Measurements from ENCODE around the gene GBP7.

GBP7 gene

DNA sequence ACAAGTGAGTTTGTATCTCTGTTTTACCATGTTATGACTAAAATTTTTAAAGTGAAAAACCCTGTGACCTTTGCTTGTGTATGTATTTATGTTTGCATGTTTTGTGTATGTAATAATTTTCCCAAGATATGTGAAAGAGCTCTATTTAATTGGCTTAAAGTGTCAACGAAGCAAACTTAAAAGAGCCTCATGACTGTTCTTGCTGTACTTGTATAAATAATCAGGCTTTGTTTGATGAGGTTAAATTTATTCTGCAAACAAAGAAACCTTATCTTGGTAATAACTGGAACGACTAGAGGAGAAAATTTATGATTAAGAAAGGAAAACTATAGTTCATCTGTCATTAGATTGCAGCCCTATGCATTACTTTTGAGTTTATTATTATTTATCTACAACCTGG lies 6.6 kb downstream of the GBP7 start:
- Histone ChIP-seq H3K4me3 (ENCODE audit: low read length, poor library complexity, severe bottlenecking) (no peak overlapping the region), H3K9ac (ENCODE audit: low read depth, low read length, poor library complexity, severe bottlenecking) (no peak overlapping the region), H3K9me3 (ENCODE audit: insufficient read depth, low read depth, low read length) (no peaks in the 10 kb centered on the region), H3K27me3 (ENCODE audit: insufficient read depth, low read length, poor library complexity, severe bottlenecking) (no peaks in the 10 kb centered on the region), H3K4me1 (ENCODE audit: insufficient read depth, low read length, poor library complexity, severe bottlenecking) (no peaks in the 10 kb centered on the region), H3K79me2 (ENCODE audit: insufficient read depth, low read length) (no peaks in the 10 kb centered on the region), H2AFZ (ENCODE audit: low read length) (no peak overlapping the region), H4K20me1 (ENCODE audit: insufficient read depth, low read length, poor library complexity, severe bottlenecking) (no peaks in the 10 kb centered on the region), H3K4me2 (ENCODE audit: low read depth, low read length, poor library complexity, severe bottlenecking) (no peak overlapping the region), H3F3A (ENCODE audit: low read depth) (no peaks in the 10 kb centered on the region), H3K9me2 (replicated peaks; ENCODE audit: low read depth, low read length) (no peaks in the 10 kb centered on the region), H3K36me3 (ENCODE audit: insufficient read depth, low read length) (no peaks in the 10 kb centered on the region)
- TF ChIP-seq, protein P1, sequence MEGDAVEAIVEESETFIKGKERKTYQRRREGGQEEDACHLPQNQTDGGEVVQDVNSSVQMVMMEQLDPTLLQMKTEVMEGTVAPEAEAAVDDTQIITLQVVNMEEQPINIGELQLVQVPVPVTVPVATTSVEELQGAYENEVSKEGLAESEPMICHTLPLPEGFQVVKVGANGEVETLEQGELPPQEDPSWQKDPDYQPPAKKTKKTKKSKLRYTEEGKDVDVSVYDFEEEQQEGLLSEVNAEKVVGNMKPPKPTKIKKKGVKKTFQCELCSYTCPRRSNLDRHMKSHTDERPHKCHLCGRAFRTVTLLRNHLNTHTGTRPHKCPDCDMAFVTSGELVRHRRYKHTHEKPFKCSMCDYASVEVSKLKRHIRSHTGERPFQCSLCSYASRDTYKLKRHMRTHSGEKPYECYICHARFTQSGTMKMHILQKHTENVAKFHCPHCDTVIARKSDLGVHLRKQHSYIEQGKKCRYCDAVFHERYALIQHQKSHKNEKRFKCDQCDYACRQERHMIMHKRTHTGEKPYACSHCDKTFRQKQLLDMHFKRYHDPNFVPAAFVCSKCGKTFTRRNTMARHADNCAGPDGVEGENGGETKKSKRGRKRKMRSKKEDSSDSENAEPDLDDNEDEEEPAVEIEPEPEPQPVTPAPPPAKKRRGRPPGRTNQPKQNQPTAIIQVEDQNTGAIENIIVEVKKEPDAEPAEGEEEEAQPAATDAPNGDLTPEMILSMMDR (conservative IDR thresholded peaks at IDR 0.05; ENCODE audit: low read length): no peak
- TF ChIP-seq EZH2phosphoT487 (IDR thresholded peaks at IDR 0.05; ENCODE audit: borderline replicate concordance): no peak

DNA sequence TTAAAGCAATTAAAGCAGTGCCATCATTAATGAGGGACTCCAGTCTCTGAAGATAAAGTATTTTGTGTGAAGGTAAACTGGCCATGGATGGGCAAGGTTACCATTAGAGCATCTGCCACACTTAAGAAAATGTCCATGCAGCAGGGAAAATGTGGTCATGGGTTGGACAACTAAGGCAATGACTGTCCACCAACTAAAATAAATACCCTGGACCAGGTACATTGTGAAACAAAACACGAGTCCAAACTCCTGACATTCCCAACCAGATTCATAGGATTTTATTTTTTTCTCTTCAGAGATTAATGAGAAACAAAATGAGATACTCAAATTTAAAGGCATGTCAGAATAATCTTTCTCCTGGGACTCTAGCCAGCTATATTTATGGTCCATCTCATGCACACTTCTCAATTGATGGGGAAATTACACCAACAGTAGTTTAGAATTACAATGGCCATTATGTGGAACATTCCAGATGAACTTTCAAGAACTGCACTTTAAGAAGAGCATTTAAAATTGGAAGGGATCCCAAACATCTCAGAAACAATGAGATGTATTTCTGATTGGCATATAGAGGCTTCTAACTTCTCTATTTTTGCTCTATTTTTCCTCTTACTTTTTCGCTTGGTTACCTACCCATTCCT lies 8.1 kb downstream of the GBP7 start:
- H3K4me1 ChIP-seq (ENCODE audit: insufficient read depth, low read length, poor library complexity, severe bottlenecking): no peaks in the 10 kb centered on the region
- no peaks in the 10 kb centered on the region for H3K36me3 ChIP-seq (ENCODE audit: insufficient read depth, low read length)
- H3K4me3 ChIP-seq (ENCODE audit: low read length, poor library complexity, severe bottlenecking): no peak overlapping the region
- no peaks in the 10 kb centered on the region for H3K9me3 ChIP-seq (ENCODE audit: insufficient read depth, low read depth, low read length)
- H3K27me3 ChIP-seq (ENCODE audit: insufficient read depth, low read length, poor library complexity, severe bottlenecking): no peaks in the 10 kb centered on the region
- no peak overlapping the region for H3K4me2 ChIP-seq (ENCODE audit: low read depth, low read length, poor library complexity, severe bottlenecking)
- H2AFZ ChIP-seq (ENCODE audit: low read length): no peak overlapping the region
- TF ChIP-seq EZH2phosphoT487 (IDR thresholded peaks at IDR 0.05; ENCODE audit: borderline replicate concordance): no peak
- no peaks in the 10 kb centered on the region for H4K20me1 ChIP-seq (ENCODE audit: insufficient read depth, low read length, poor library complexity, severe bottlenecking)
- no peak overlapping the region for H3K9ac ChIP-seq (ENCODE audit: low read depth, low read length, poor library complexity, severe bottlenecking)
- no peaks in the 10 kb centered on the region for H3K79me2 ChIP-seq (ENCODE audit: insufficient read depth, low read length)
- H3F3A ChIP-seq (ENCODE audit: low read depth): no peaks in the 10 kb centered on the region
- no peaks in the 10 kb centered on the region for H3K9me2 ChIP-seq (replicated peaks; ENCODE audit: low read depth, low read length)

DNA sequence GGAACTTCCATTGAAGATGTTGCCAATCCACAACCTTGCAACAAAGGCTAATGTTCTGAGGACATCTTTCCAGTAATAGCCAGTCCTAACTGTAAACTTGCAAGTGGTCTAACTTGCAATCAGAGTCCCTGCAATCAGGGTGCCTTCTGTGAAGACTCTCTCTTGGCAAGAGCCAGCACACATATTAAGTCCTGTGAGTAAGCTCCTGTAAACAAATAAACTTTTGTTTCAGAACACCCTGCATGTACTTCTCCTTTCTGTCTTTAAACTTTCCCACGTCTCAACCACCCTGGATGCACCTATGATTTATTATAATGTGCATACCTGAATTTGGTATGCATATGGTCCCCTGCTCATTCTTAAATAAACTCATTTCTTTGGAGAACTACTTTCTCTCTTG lies 9.1 kb downstream of the GBP7 start:
- H3K9ac ChIP-seq (ENCODE audit: low read depth, low read length, poor library complexity, severe bottlenecking): no peak overlapping the region
- no peak overlapping the region for H3K4me2 ChIP-seq (ENCODE audit: low read depth, low read length, poor library complexity, severe bottlenecking)
- no peaks in the 10 kb centered on the region for H3K27me3 ChIP-seq (ENCODE audit: insufficient read depth, low read length, poor library complexity, severe bottlenecking)
- H3K9me2 ChIP-seq (replicated peaks; ENCODE audit: low read depth, low read length): no peaks in the 10 kb centered on the region
- no peak overlapping the region for H2AFZ ChIP-seq (ENCODE audit: low read length)
- H3K79me2 ChIP-seq (ENCODE audit: insufficient read depth, low read length): no peaks in the 10 kb centered on the region
- no peaks in the 10 kb centered on the region for H4K20me1 ChIP-seq (ENCODE audit: insufficient read depth, low read length, poor library complexity, severe bottlenecking)
- H3K36me3 ChIP-seq (ENCODE audit: insufficient read depth, low read length): no peaks in the 10 kb centered on the region
- H3F3A ChIP-seq (ENCODE audit: low read depth): no peaks in the 10 kb centered on the region
- no peaks in the 10 kb centered on the region for H3K4me1 ChIP-seq (ENCODE audit: insufficient read depth, low read length, poor library complexity, severe bottlenecking)
- TF ChIP-seq, protein P1 (conservative IDR thresholded peaks at IDR 0.05; ENCODE audit: low read length): no peak
- TF ChIP-seq EZH2phosphoT487 (IDR thresholded peaks at IDR 0.05; ENCODE audit: borderline replicate concordance): no peak
- H3K9me3 ChIP-seq (ENCODE audit: insufficient read depth, low read depth, low read length): no peaks in the 10 kb centered on the region
- H3K4me3 ChIP-seq (ENCODE audit: low read length, poor library complexity, severe bottlenecking): no peak overlapping the region

DNA sequence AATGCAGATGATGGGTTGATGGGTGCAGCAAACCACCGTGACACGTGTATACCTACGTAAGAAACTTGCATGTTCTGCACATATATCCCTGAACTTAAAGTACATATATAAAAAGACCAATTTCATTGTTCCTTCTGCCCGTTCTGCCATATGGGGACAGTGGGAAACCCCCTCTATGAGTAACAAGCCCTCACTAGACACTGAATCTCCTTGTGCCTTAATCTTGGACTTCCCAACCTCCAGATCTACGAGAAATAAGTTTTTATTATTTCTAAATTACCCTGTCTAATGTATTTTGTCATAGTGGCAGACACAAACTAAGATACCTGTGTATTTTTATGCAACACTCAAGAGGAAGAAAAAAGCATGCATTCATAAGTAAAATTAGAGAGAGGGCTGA lies 10.0 kb downstream of the GBP7 start:
- Histone ChIP-seq H4K20me1 (ENCODE audit: insufficient read depth, low read length, poor library complexity, severe bottlenecking) (no peaks in the 10 kb centered on the region), H3K79me2 (ENCODE audit: insufficient read depth, low read length) (no peaks in the 10 kb centered on the region), H3K9ac (ENCODE audit: low read depth, low read length, poor library complexity, severe bottlenecking) (no peak overlapping the region)

More for the DNA sequence above, 10.0 kb downstream of the GBP7 start:
- TF ChIP-seq, protein P1 (conservative IDR thresholded peaks at IDR 0.05; ENCODE audit: low read length): no peak
- no peak for TF ChIP-seq EZH2phosphoT487 (IDR thresholded peaks at IDR 0.05; ENCODE audit: borderline replicate concordance)
- Histone ChIP-seq H3K4me1 (ENCODE audit: insufficient read depth, low read length, poor library complexity, severe bottlenecking) (no peaks in the 10 kb centered on the region), H2AFZ (ENCODE audit: low read length) (no peak overlapping the region), H3F3A (ENCODE audit: low read depth) (no peaks in the 10 kb centered on the region), H3K27me3 (ENCODE audit: insufficient read depth, low read length, poor library complexity, severe bottlenecking) (no peaks in the 10 kb centered on the region), H3K36me3 (ENCODE audit: insufficient read depth, low read length) (no peaks in the 10 kb centered on the region), H3K9me2 (replicated peaks; ENCODE audit: low read depth, low read length) (no peaks in the 10 kb centered on the region), H3K9me3 (ENCODE audit: insufficient read depth, low read depth, low read length) (no peaks in the 10 kb centered on the region), H3K4me2 (ENCODE audit: low read depth, low read length, poor library complexity, severe bottlenecking) (no peak overlapping the region), H3K4me3 (ENCODE audit: low read length, poor library complexity, severe bottlenecking) (no peak overlapping the region)

All from Loucy (cell line).